ENCODE measurements around the gene EDN3.
"Not testable (repeated sequence)": the region's sequence is repeated elsewhere in the genome, so short reads cannot be mapped to it uniquely, and the experiment has no call there.

The EDN3 gene

GRCh38 chr20:59336540-59336939, 36.1 kb downstream of the EDN3 start:
- no peak for FAIRE-seq

- FAIRE-seq: not testable (repeated sequence)
Observed at GRCh38 chr20:59338444-59338843, 38.0 kb downstream of the EDN3 start.

GRCh38 chr20:59340201-59340885, 39.9 kb downstream of the EDN3 start:
- FAIRE-seq: no peak

DNA sequence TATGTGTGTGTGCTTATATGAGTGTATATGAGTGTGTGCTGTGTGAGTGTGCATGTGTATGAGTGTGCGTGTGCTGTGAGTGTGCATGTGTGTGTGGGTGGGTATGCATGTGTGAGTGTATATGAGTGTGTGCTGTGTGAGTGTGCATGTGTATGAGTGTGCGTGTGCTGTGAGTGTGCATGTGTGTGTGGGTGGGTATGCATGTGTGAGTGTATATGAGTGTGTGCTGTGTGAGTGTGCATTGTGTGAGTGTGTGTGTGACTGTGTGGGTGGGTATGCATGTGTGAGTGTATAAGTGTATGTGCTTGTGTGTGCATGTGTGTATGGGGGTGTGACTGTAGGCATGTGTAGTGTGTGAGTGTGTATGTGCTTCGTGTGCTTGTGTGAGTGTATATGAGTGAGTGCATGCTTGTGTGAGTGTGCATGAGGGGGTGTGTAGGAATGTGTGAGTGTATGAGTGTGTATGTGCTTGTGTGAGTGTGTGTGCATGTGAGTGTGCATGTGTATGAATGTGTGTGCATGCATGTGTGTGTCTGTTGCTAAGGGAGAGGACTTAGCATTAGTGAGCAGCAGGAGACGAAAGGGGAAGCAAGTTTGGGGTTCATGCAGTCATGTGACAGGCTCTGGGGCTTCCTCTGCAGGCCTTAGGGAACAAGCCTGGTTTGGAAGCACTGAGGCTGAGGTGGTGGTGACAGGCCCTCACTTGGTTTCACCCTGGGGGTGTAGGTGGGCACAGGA, 41.0 kb downstream of the EDN3 start:
- FAIRE-seq: not testable (repeated sequence)

GRCh38 chr20:59342023-59342957, 41.9 kb downstream of the EDN3 start:
- no peak for FAIRE-seq

DNA sequence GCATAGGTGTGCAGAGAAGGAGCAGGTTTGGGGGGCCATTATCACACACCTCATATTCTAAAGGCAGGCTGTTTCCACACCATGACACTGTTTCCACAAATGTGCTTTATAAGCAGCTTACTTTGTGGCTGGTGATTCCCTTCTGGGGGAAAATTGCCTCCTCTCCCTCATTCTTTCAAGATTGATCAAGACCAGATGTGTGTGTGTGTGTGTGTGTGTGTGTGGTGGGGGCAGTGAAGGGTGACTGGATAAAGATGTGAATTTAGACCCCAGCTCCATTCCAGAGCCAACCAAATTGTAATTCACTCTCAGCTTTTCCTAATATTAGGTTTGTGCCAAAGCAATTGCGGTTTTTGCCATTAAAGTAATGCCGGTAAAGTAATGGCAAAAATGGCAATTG, 45.6 kb downstream of the EDN3 start:
- no peak for FAIRE-seq

DNA sequence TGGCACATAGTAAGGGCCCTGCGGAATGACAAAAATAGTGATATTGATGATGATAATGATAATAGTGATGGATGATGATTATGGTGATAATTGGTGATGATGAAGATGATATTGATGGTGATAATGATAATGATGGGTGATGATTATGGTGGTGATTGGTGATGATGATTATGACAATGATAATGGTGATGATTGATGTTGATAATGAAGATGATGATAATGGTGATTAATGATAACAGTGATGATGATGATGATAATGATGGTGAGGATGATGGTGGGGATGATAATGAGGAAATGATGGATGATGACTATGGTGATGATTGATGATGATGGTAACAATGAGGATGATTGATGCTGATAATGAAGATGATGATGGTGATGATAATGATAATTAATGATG, 48.9 kb downstream of the EDN3 start:
- FAIRE-seq: no peak

GRCh38 chr20:59350330-59351156, 50.1 kb downstream of the EDN3 start:
- FAIRE-seq: no peak

DNA sequence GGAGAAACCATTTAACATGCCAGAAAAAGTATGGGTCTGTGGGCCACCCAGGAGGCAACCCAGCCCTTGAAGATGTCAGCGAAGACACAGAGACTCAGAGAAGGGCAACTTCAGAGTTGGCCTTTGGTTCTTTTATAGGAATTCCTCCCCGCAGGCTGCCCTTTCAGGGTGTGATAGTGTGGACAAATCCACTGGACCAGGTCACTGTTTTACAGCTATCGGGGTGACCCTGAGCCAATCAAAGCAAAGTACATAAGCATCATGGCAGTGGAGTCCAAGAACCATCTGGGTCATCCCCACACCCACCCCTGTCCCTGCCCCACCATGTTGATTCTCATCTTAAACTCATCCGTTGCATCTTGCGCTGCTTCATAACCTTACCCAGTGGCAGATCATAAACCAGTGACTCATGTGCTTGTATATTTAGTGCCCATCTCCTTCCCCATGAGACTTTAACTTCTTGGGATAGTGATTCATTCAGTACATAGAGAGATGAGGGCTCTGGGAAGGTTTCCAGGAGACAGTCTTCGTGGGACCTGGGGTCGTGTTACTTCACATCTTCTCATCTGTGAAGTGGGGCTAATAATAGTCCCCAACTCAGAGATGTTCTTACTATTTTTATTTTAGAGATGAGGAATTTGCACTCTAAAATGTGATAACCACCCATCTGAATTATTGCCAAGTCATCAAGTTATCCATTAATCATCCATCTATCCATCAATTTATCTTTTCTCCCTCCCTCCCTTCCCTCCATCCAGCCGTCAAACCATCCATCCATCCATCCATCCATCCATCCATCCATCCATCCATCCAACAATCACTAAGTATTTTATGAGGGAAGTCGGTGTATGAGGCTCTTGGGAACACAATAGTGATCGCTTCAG, 51.0 kb downstream of the EDN3 start:
- no peak for FAIRE-seq

DNA sequence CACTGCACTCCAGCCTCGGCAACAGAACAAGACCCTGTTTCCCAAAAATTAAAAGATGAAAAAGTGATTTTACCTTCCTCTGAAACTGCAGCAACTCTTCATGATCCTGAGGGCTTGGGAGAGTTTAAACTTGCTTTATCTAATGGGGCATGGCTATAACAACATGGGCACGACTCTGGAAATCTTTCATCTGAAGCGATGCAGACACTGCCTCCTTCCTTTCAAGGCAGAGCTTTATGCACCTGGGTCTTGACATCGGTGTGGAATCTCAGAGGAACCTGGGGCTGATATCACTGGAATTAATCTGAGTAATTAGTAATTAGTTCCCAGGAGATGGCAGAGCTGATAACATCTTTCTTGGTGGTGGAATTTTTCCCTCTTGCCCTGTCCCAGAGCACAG, 52.1 kb downstream of the EDN3 start:
- no peak for FAIRE-seq

- FAIRE-seq: no peak
Observed at GRCh38 chr20:59352990-59353389, 52.6 kb downstream of the EDN3 start.

- no peak for FAIRE-seq
Observed at GRCh38 chr20:59354460-59354859, 54.0 kb downstream of the EDN3 start.

- FAIRE-seq: no peak
Observed at GRCh38 chr20:59355242-59355641, 54.8 kb downstream of the EDN3 start.

- no peak for FAIRE-seq
Observed at GRCh38 chr20:59356662-59357165, 56.3 kb downstream of the EDN3 start.

DNA sequence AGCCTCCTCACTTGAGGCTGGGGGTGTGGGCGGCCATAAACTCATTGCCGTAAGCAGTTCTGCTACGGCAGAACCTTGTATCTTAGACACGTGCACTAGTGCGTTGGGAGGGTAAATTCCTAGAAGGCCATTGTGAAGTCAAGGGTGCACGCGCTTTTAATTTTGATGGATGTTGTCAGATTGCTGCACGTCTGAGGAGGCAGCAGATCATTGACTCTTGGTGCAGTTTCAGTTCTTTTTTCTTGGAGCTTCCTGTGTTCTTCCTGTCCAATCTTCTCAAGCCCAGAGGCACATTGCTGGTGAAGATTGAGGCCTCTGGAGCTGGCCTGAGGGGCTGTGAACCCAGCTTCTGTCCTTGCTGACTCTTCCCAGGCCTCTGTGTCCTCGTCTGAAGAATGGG, 58.4 kb downstream of the EDN3 start:
- not testable (repeated sequence) for FAIRE-seq

- no peak for FAIRE-seq
Observed at GRCh38 chr20:59359906-59360725, 59.7 kb downstream of the EDN3 start.

DNA sequence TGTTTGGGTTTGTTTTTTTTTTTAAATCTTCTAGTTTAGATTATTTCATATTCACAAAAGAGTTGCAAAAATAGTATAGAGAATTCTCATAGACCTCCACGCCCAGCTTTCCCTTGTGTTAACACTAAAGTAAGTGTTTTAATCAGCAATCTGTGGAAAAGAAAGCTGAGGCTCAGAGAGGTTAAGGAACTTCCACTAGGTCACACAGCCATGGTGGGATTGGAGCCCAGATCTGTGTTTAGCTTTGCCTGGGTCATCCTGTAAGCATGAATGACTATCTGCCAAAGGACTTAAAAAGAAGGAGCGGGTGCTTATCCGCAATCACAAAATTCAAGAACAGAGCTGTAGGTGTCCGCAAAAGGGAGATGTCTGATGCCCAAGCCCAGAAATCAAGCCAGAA, 60.5 kb downstream of the EDN3 start:
- FAIRE-seq: no peak

DNA sequence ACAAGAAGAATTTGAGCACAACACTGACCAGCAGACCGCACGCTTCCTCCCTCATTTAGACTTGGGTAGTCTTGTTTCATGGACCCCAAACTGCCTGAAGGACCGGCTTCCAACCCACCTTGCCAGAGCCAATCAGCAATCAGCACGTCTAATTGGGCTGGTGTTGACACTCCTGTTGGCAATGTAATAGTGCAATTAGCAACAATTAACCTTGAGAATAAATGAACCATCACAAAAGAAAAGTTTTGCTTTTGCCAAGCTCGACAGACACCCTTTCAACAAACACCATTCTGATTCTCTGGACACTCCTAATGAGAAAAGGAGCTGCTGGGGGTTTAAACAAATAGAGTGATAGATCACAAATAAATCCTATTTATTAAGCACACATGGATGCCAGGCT, 61.0 kb downstream of the EDN3 start:
- no peak for FAIRE-seq

DNA sequence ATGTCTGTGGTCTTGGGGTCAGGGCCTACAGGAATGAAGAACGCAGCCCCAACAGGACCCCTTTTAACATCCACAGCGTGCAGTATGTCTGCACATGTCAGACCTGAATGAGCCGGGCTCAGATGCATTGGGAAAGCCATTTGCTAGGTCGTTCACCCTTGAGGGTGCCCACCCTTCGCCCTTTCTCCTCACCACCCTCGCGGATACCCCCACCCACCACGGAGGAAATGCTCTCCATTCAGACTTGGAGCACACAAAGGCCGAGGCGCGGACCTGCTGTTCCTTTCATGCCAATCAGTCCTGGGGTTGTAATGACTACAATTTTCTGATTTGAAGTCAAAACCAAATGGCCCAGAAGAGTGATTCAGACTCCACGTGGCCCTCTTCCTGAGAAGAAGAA, 62.7 kb downstream of the EDN3 start:
- no peak for FAIRE-seq

DNA sequence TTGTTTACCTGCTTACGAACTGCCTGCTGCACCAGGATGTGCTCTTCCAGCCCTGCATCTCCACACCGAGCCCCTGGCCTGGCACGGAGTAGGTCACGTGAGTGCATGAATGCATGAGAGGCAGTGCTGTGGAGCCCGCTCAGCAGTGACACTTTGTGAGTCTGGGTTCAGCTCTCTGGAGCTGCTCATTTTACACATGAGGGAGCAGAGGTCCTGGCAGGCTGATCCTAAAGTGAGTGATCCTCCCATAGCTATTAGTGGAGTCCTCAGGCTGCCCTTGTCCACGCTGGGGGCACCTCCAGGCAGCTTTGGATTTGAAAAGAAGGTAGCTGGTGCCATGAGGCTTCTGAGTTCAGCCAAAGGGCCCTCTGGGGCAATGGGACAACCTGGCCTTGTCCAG, 64.2 kb downstream of the EDN3 start:
- no peak for FAIRE-seq
